ENCODE results near the gene NKIRAS1. TPM values are rescaled to one million over a fixed set of nuclear protein-coding genes. Genes with fewer than 3 reads are reported as not detected.
A peak's percentile ranks its signal among the peaks of the same experiment; 100 is the strongest.

The NKIRAS1 gene
- total RNA-seq, 4 donors from 2014 or later: 25.1 to 42.1 (median 34.7) TPM

- no peaks in the 10 kb centered on the region for H3K9me3 ChIP-seq
- TF ChIP-seq CTCF (IDR thresholded peaks at IDR 0.05 in 4 of 5, conservative IDR thresholded peaks at IDR 0.05 in 1 of 5) (no peak), POLR2A (IDR thresholded peaks at IDR 0.05) (no peak)
- no peak overlapping the region for H3K4me3 ChIP-seq
- no peaks in the 10 kb centered on the region for H3K27me3 ChIP-seq
- H3K27ac ChIP-seq: peak overlapping the region; percentile 83 to 99 (median 90)
- DNase-seq (no peak), ATAC-seq (peak; percentile 66 to 69)
- peaks cover 47 to 78% of the 10 kb centered on the region in 2 donors for H3K4me1 ChIP-seq
- intact Hi-C loops (cut with DNase I; ENCODE audit: low total_unique reads) (no loop called here), in situ Hi-C loops (cut with MboI; ENCODE audit: low sequenced_read_pairs in 4 of 4) (no loop called here)
- peaks cover 0 to 18% of the 10 kb centered on the region in 2 donors for H3K36me3 ChIP-seq
These were observed 44.3 kb upstream of the NKIRAS1 start for GRCh38 chr3:23961066-23961465.

- H3K27me3 ChIP-seq: no peaks in the 10 kb centered on the region
- H3K36me3 ChIP-seq: peaks cover 0 to 14% of the 10 kb centered on the region in 2 donors
- in situ Hi-C loops (cut with MboI; ENCODE audit: low sequenced_read_pairs in 4 of 4) (no loop called here), intact Hi-C loops (cut with DNase I; ENCODE audit: low total_unique reads) (no loop called here)
- H3K9me3 ChIP-seq: no peaks in the 10 kb centered on the region
- H3K4me3 ChIP-seq: no peak overlapping the region
- ATAC-seq: no peak
- peak overlapping the region; percentile 83 to 99 (median 90) for H3K27ac ChIP-seq
- TF ChIP-seq POLR2A (IDR thresholded peaks at IDR 0.05): no peak
- TF ChIP-seq CTCF (IDR thresholded peaks at IDR 0.05 in 4 of 5, conservative IDR thresholded peaks at IDR 0.05 in 1 of 5): no peak
- peaks cover 45 to 77% of the 10 kb centered on the region in 2 donors for H3K4me1 ChIP-seq
- no peak for DNase-seq
These were observed 43.9 kb upstream of the NKIRAS1 start for GRCh38 chr3:23960649-23961048.

- peak; percentile 31 to 44 for ATAC-seq
These were observed 42.5 kb upstream of the NKIRAS1 start for GRCh38 chr3:23959135-23959900.

GRCh38 chr3:23956701-23957100 is 39.9 kb upstream of the NKIRAS1 start:
- Histone ChIP-seq H3K9me3 (no peaks in the 10 kb centered on the region), H3K27ac (peak overlapping the region; percentile 3 to 99 (median 67)), H3K4me1 (peaks cover 62 to 77% of the 10 kb centered on the region in 2 donors), H3K4me3 (no peak overlapping the region), H3K36me3 (no peaks in the 10 kb centered on the region), H3K27me3 (no peaks in the 10 kb centered on the region)
- no peak for ATAC-seq
- in situ Hi-C loops (cut with MboI; ENCODE audit: low sequenced_read_pairs in 4 of 4) (no loop called here), intact Hi-C loops (cut with DNase I; ENCODE audit: low total_unique reads) (no loop called here)
- no peak for TF ChIP-seq POLR2A (IDR thresholded peaks at IDR 0.05)
- no peak for TF ChIP-seq CTCF (IDR thresholded peaks at IDR 0.05 in 4 of 5, conservative IDR thresholded peaks at IDR 0.05 in 1 of 5)
- no peak for DNase-seq

More at GRCh38 chr3:23959135-23959900, 42.5 kb upstream of the NKIRAS1 start:
- Histone ChIP-seq H3K27ac (peak overlapping the region; percentile 83 to 99 (median 90)), H3K4me3 (no peak overlapping the region), H3K36me3 (peaks cover 0 to 7% of the 10 kb centered on the region in 2 donors), H3K9me3 (no peaks in the 10 kb centered on the region), H3K4me1 (peaks cover 43 to 80% of the 10 kb centered on the region in 2 donors), H3K27me3 (no peaks in the 10 kb centered on the region)
- DNase-seq: no peak
- intact Hi-C loops (cut with DNase I; ENCODE audit: low total_unique reads): no loop called here
- in situ Hi-C loops (cut with MboI; ENCODE audit: low sequenced_read_pairs in 4 of 4): no loop called here
- TF ChIP-seq CTCF (IDR thresholded peaks at IDR 0.05 in 4 of 5, conservative IDR thresholded peaks at IDR 0.05 in 1 of 5) (no peak), POLR2A (IDR thresholded peaks at IDR 0.05) (no peak)
